GM19397 (cell line): ENCODE results near the gene GOLIM4.
"Not testable (repeated sequence)": the region's sequence is repeated elsewhere in the genome, so short reads cannot be mapped to it uniquely, and the experiment has no call there.

Experiments used
- ATAC-seq: cut with Tn5 transposase; IDR thresholded peaks from one replicate; pipeline ENCODE4 v1.9.1; 2021; ENCODE audit warnings: mild to moderate bottlenecking, moderate library complexity; ENCODE audit not compliant: unreplicated experiment

Gene GOLIM4

GRCh38 chr3:168077091-168077490 lies 18.6 kb downstream of the GOLIM4 start:
- no peak for ATAC-seq

GRCh38 chr3:168073842-168074605 lies 21.7 kb downstream of the GOLIM4 start:
- ATAC-seq = no peak

- no peak for ATAC-seq
These were observed 23.4 kb downstream of the GOLIM4 start for GRCh38 chr3:168072323-168072650.

GRCh38 chr3:168071591-168072322 lies 24.0 kb downstream of the GOLIM4 start:
- ATAC-seq = no peak

GRCh38 chr3:168070919-168071318 lies 24.8 kb downstream of the GOLIM4 start:
- no peak for ATAC-seq

GRCh38 chr3:168068346-168068745 lies 27.4 kb downstream of the GOLIM4 start:
- ATAC-seq = no peak

- no peak for ATAC-seq
These were observed 28.8 kb downstream of the GOLIM4 start for GRCh38 chr3:168066882-168067281.

GRCh38 chr3:168065569-168065968 lies 30.2 kb downstream of the GOLIM4 start:
- ATAC-seq = no peak

GRCh38 chr3:168063122-168063521 lies 32.6 kb downstream of the GOLIM4 start:
- no peak for ATAC-seq

- ATAC-seq = no peak
These were observed 33.0 kb downstream of the GOLIM4 start for GRCh38 chr3:168062679-168063078.

GRCh38 chr3:168061332-168061996 lies 34.3 kb downstream of the GOLIM4 start:
- peak; percentile 72 for ATAC-seq

- ATAC-seq = no peak
These were observed 35.4 kb downstream of the GOLIM4 start for GRCh38 chr3:168060317-168060716.

- ATAC-seq = no peak
These were observed 37.2 kb downstream of the GOLIM4 start for GRCh38 chr3:168058481-168058880.

GRCh38 chr3:168056398-168057230 lies 39.1 kb downstream of the GOLIM4 start:
- not testable (repeated sequence) for ATAC-seq

- no peak for ATAC-seq
These were observed 41.3 kb downstream of the GOLIM4 start for GRCh38 chr3:168054447-168054846.

GRCh38 chr3:168053115-168053514 lies 42.6 kb downstream of the GOLIM4 start:
- no peak for ATAC-seq

GRCh38 chr3:168052515-168052914 lies 43.2 kb downstream of the GOLIM4 start:
- ATAC-seq = no peak

- ATAC-seq = peak; percentile 39
These were observed 43.9 kb downstream of the GOLIM4 start for GRCh38 chr3:168051531-168052471.

GRCh38 chr3:168051070-168051469 lies 44.7 kb downstream of the GOLIM4 start:
- no peak for ATAC-seq
